ENCODE results near the gene PHLDA2. TPM values are rescaled to one million over a fixed set of nuclear protein-coding genes. Genes with fewer than 3 reads are reported as not detected.

Gene PHLDA2
- total RNA-seq, 2 experiments from 2014 or later: 7.6 to 8.3 TPM

DNA sequence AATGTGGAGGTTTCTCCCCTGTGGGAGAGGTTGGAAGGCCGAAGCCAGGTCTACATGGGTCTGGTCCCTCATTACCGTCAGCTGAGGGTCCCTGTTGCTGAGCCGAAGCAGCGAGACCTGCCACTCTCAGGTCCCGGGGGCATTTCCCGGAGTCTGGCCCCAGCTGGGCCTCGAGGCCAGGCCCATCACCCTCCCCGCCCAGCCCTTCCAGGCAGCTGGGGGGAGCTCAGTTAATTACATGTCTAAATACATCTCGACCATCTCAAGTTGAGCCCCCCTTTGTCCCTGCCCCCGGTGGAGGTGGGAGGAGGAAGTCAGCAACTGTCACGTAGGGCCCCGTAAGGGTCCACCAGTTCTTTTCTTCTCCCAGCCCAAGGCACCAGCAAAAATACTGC, 47.2 kb downstream of the PHLDA2 start:
- H3K36me3 Mint-ChIP-seq: no peaks in the 10 kb centered on the region
- CTCF ChIA-PET: interaction anchor here (1.1 to 13.2 kb wide), 3 partner anchors 9 to 624 kb away, joined by 3 to 532 read pairs (median 7); no protein-coding TSS in a partner anchor

GRCh38 chr11:2881076-2881980, 47.9 kb downstream of the PHLDA2 start:
- no peak for DNase-seq
- CTCF ChIA-PET: interaction anchor here (1.1 to 13.2 kb wide), 3 partner anchors 10 to 623 kb away, joined by 3 to 532 read pairs (median 7); no protein-coding TSS in a partner anchor
- POLR2A ChIA-PET: interaction anchor here (1.0 kb wide), 1 partner anchor 180 kb away, joined by 3 read pairs; no protein-coding TSS in a partner anchor
- Mint-ChIP-seq H3K27ac (no peak overlapping the region), H3K9me3 (peaks cover 8% of the 10 kb centered on the region), H3K36me3 (no peaks in the 10 kb centered on the region), H3K4me3 (no peak overlapping the region), H3K27me3 (peaks cover 2% of the 10 kb centered on the region), H3K4me1 (ENCODE audit: low read depth) (no peaks in the 10 kb centered on the region)
- intact Hi-C loops (cut with micrococcal nuclease): loop anchor here (10.0 kb wide), 2 partner anchors 187 to 577 kb away; partner anchors contain the start of genes C11orf21, KCNQ1OT1 and TSPAN32

More for the DNA sequence above, 47.2 kb downstream of the PHLDA2 start:
- H3K9me3 Mint-ChIP-seq: peaks cover 4% of the 10 kb centered on the region
- H3K4me1 Mint-ChIP-seq (ENCODE audit: low read depth): peaks cover 3% of the 10 kb centered on the region
- no peak overlapping the region for H3K4me3 Mint-ChIP-seq
- no peak for DNase-seq
- POLR2A ChIA-PET: interaction anchor here (1.0 kb wide), 1 partner anchor 180 kb away, joined by 3 read pairs; no protein-coding TSS in a partner anchor
- no peak overlapping the region for H3K27ac Mint-ChIP-seq
- intact Hi-C loops (cut with micrococcal nuclease): loop anchor here (10.0 kb wide), 2 partner anchors 187 to 577 kb away; partner anchors contain the start of genes C11orf21, KCNQ1OT1 and TSPAN32
- peaks cover 2% of the 10 kb centered on the region for H3K27me3 Mint-ChIP-seq

DNA sequence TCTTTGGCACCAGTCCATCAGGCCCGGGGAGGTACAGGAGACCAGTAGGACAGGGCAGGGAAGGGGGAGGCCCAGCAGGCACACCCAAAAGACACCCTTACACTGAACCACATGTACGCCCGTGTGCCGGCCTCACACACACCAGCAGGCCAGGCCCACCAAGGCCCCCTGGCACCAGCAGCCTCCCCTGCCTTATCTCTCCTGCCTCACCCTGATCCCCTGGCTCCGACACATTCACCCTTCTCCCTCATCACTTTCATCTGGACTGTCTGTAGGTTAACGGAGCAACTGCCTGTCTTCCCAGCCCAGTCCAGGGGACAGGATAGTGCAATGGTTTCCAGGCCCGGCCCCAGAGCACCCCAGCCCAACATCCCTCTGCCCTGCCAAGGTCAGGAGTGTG, 48.6 kb downstream of the PHLDA2 start:
- Mint-ChIP-seq H3K9me3 (peaks cover 11% of the 10 kb centered on the region), H3K36me3 (no peaks in the 10 kb centered on the region), H3K4me1 (ENCODE audit: low read depth) (no peaks in the 10 kb centered on the region), H3K4me3 (no peak overlapping the region), H3K27ac (no peak overlapping the region), H3K27me3 (peaks cover 2% of the 10 kb centered on the region)
- intact Hi-C loops (cut with micrococcal nuclease): loop anchor here (10.0 kb wide), 2 partner anchors 186 to 576 kb away; partner anchors contain the start of genes C11orf21, KCNQ1OT1 and TSPAN32
- no peak for DNase-seq
- CTCF ChIA-PET: no interaction called here
- POLR2A ChIA-PET: no interaction called here

GRCh38 chr11:2878782-2879181, 50.4 kb downstream of the PHLDA2 start:
- peaks cover 5% of the 10 kb centered on the region for H3K27me3 Mint-ChIP-seq
- H3K9me3 Mint-ChIP-seq: peaks cover 17% of the 10 kb centered on the region
- no peaks in the 10 kb centered on the region for H3K36me3 Mint-ChIP-seq
- intact Hi-C loops (cut with micrococcal nuclease): no loop called here
- H3K4me1 Mint-ChIP-seq (ENCODE audit: low read depth): no peaks in the 10 kb centered on the region
- no peak overlapping the region for H3K4me3 Mint-ChIP-seq
- DNase-seq: no peak
- ChIA-PET CTCF (interaction anchor here (1.0 kb wide), 1 partner anchor 14 kb away, joined by 3 read pairs; no protein-coding TSS in a partner anchor), POLR2A (no interaction called here)
- no peak overlapping the region for H3K27ac Mint-ChIP-seq

Other genes with a start within 250 kb of the PHLDA2 start
- gene KCNQ1OT1, start 229.4 kb downstream of the PHLDA2 start, total RNA-seq: under 1 TPM; 0.19 TPM
- under 1 TPM; 0.41 to 0.69 TPM for gene CDKN1C, start 43.6 kb downstream of the PHLDA2 start, total RNA-seq
- 100 to 1,000 TPM; 261 to 263 TPM for gene NAP1L4, start 62.9 kb upstream of the PHLDA2 start, total RNA-seq
- 10 to 100 TPM; 94.7 to 97.5 TPM for gene CARS1, start 128.0 kb upstream of the PHLDA2 start, total RNA-seq
- 1 to 10 TPM; 4.6 to 4.7 TPM for gene OSBPL5, start 235.9 kb upstream of the PHLDA2 start, total RNA-seq

Measured in activated CD4-positive, alpha-beta memory T cell treated with anti-CD3 and anti-CD28 coated beads for 36 hours (primary cell).